HL-60 (cell line): Measurements from ENCODE around the gene EYA3.

Experiments used
- POLR2AphosphoS5 ChIP-seq: IDR thresholded peaks from 2 replicates; pipeline ENCODE4 v1.6.1; 2012; ENCODE audit warnings: low read depth
- SPI1 ChIP-seq: IDR thresholded peaks from 2 replicates; pipeline ENCODE4 v1.6.1; 2012; ENCODE audit warnings: low read depth, mild to moderate bottlenecking, borderline replicate concordance
- TF ChIP-seq, protein P1 (sequence below): IDR thresholded peaks from one replicate; pipeline ENCODE4 v1.5.1; 2011; ENCODE audit warnings: low read length, control low read depth, inconsistent platforms; ENCODE audit not compliant: insufficient read depth

DNA sequence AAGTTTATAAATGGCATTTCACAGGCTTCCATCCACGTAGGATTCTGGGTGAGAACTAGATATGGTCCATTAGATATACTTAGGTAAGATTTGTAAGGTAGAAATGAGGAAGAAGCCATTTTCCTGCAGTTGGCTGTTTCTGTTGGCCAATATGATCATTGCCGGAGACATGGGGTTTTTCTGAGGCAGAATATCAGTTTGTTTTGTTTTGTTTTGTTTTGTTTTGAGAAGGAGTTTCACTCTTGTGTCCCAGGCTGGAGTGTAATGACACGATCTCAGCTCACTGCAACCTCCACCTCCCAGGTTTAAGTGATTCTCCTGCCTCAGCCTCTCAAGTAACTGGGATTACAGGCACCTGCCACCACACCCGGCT lies 8.7 kb upstream of the EYA3 start:
- TF ChIP-seq, protein P1, sequence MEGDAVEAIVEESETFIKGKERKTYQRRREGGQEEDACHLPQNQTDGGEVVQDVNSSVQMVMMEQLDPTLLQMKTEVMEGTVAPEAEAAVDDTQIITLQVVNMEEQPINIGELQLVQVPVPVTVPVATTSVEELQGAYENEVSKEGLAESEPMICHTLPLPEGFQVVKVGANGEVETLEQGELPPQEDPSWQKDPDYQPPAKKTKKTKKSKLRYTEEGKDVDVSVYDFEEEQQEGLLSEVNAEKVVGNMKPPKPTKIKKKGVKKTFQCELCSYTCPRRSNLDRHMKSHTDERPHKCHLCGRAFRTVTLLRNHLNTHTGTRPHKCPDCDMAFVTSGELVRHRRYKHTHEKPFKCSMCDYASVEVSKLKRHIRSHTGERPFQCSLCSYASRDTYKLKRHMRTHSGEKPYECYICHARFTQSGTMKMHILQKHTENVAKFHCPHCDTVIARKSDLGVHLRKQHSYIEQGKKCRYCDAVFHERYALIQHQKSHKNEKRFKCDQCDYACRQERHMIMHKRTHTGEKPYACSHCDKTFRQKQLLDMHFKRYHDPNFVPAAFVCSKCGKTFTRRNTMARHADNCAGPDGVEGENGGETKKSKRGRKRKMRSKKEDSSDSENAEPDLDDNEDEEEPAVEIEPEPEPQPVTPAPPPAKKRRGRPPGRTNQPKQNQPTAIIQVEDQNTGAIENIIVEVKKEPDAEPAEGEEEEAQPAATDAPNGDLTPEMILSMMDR, result no peak
- TF ChIP-seq SPI1, result no peak
- no peak for TF ChIP-seq POLR2AphosphoS5
